Lower lobe of right lung (tissue), 2 donors: ENCODE measurements around the gene ADAT3. TPM values are rescaled to one million over a fixed set of nuclear protein-coding genes. Genes with fewer than 3 reads are reported as not detected.

Experiments used
- ATAC-seq, 2 donors: fragments of 200-7000 bp; cut with Tn5 transposase; one replicate each; pipeline ENCODE4 v1.9.1; 2020 to 2022; ENCODE audit warnings: mild to moderate bottlenecking in 2 of 2, moderate library complexity in 2 of 2
- DNase-seq: peaks from one replicate; pipeline ENCODE4 v3.0.0-alpha.2; 2020
- H3K27ac ChIP-seq: fragments of 200-600 bp; one replicate; pipeline ENCODE4 v1.8.0; 2022
- H3K27me3 ChIP-seq: fragments of 200-600 bp; one replicate; pipeline ENCODE4 v1.8.0; 2022; ENCODE audit warnings: low read depth
- H3K36me3 ChIP-seq: fragments of 200-600 bp; one replicate; pipeline ENCODE4 v1.8.0; 2022; ENCODE audit warnings: mild to moderate bottlenecking
- H3K4me1 ChIP-seq: fragments of 200-600 bp; one replicate; pipeline ENCODE4 v1.8.0; 2022
- H3K4me3 ChIP-seq: fragments of 200-600 bp; one replicate; pipeline ENCODE4 v1.8.0; 2022; ENCODE audit warnings: mild to moderate bottlenecking
- H3K9me3 ChIP-seq: fragments of 200-600 bp; one replicate; pipeline ENCODE4 v1.8.0; 2022
- CTCF ChIP-seq: fragments of 200-600 bp; IDR thresholded peaks from one replicate; pipeline ENCODE4 v1.8.0; 2022; ENCODE audit warnings: antibody characterized with exemption, mild to moderate bottlenecking
- intact Hi-C: fragments of 100-400 bp; cut with DNase I; formaldehyde crosslinking; loops from one replicate; pipeline ENCODE4 v1.11.0; 2022
- total RNA-seq: library from RNA; stranded (reverse); fragmentation: NEBNext Ultra II Directional; extraction: Animal tissue kit (Norgen Biotek cat#: 25700); gene quantifications from one replicate; pipeline ENCODE4 v1.2.1, GENCODE V29; 2021
- donor health status: DM: no; HTN: yes; CAD: no; lungs with severe emphysema.

The ADAT3 gene
- total RNA-seq, 1 donor from 2014 or later = 6.2 TPM

GRCh38 chr19:1864480-1865171 is 40.6 kb upstream of the ADAT3 start:
- intact Hi-C loops = no loop called here
- DNase-seq (peak; percentile 86), ATAC-seq (peak; percentile 82)
- peak overlapping the region; percentile 80 for H3K4me3 ChIP-seq
- H3K36me3 ChIP-seq = no peaks in the 10 kb centered on the region
- H3K9me3 ChIP-seq = no peaks in the 10 kb centered on the region
- peak; percentile 79 for TF ChIP-seq CTCF
- peak overlapping the region; percentile 90 for H3K27ac ChIP-seq
- peaks cover 36% of the 10 kb centered on the region for H3K4me1 ChIP-seq
- no peaks in the 10 kb centered on the region for H3K27me3 ChIP-seq

DNA sequence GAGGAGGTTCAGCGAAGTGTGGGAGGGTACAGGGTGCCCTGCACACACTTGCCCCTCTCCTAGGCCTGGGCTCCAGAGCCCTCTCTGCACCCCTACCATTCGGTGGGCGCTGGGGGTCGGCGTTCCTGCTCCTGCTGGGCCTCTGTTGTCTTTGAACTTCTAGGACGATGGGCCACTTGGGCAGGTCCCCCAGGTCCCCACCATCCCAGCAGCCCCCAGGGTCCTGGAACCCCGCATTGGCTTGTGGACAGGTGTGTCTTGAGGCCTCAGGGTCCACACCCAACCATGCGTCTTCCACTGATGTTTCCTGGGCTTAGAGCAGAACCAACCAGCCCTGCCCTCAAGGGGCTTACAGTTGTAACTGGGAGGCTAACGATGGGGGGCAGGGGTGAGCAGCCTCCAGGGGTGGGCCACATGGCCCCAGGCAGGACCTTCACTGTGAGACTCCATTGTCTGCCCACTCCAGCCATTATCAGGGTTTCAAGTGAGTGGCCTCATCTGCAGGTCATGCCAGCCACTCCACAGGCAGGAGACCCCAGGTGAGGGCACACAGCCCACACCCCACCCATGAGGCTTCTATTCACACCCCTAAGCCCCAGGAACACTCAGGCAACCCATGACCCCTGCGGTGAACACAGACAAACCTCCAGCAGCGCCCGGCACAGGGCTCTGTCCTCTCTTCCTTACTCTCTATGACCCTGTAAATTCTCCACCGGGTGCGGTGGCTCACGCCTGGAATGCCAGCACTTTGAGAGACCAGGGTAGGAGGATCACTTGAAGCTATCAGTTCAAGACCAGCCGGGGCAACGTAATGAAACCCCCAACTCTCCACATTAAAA is 39.8 kb upstream of the ADAT3 start:
- DNase-seq (peak; percentile 45), ATAC-seq (no peak)
- TF ChIP-seq CTCF = no peak
- peak overlapping the region; percentile 80 for H3K4me3 ChIP-seq
- intact Hi-C loops = no loop called here
- H3K4me1 ChIP-seq = peaks cover 29% of the 10 kb centered on the region
- peak overlapping the region; percentile 90 for H3K27ac ChIP-seq
- peaks cover 4% of the 10 kb centered on the region for H3K36me3 ChIP-seq
- H3K9me3 ChIP-seq = no peaks in the 10 kb centered on the region
- H3K27me3 ChIP-seq = no peaks in the 10 kb centered on the region

DNA sequence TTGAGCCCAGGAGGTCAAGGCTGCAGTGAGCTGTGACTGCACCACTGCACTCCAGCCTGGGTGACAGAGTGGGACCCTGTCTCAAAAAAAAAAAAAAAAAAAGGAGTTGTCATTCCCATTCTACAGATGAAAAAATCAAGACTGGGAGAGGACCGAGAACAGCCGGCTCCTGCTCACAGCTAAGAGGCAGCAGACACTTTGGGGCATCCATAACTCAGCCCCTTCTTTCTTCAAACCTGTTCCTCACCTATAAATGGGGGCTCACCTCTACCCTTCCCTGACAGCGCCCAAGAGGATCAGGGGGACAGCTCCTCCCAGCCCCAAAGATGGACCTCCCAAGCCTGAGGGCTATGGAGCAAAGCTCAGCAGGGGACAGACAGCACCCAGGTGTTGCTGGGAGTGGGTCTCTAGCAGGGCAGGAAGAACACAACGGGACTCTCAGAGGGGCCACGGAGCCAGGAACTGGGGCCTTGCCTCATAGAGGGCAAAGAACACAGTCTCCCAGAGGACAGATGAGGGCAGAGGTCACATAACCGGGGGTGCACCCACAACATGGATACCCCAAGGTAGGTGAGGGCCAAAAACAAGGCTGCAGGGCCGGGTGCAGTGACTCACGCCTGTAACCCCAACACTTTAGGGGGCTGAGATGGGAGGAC is 38.4 kb upstream of the ADAT3 start:
- intact Hi-C loops = no loop called here
- Histone ChIP-seq H3K27ac (no peak overlapping the region), H3K9me3 (no peaks in the 10 kb centered on the region), H3K4me3 (no peak overlapping the region), H3K4me1 (peaks cover 24% of the 10 kb centered on the region), H3K36me3 (peaks cover 17% of the 10 kb centered on the region), H3K27me3 (no peaks in the 10 kb centered on the region)
- no peak for DNase-seq
- no peak for TF ChIP-seq CTCF
- no peak for ATAC-seq

DNA sequence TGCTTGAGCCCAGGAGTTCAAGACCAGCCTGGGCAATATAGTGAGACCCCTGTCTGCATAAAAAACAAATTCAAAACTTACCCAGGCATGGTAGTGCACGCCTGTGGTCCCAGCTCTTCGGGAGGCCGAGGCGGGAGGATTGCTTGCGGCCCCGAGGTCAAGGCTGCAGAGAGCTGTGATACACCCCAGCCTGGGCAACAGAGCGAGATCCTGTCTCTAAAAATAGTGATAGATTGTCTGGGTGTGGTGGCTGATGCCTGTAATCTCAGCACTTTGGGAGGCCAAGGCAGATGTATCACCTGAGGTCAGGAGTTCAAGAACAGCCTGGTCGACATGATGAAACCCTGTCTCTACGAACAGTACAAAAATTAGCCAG is 37.9 kb upstream of the ADAT3 start:
- DNase-seq = no peak
- intact Hi-C loops = no loop called here

More for the DNA sequence above, 37.9 kb upstream of the ADAT3 start:
- TF ChIP-seq CTCF = no peak
- ATAC-seq = no peak
- H3K9me3 ChIP-seq = no peaks in the 10 kb centered on the region
- H3K4me1 ChIP-seq = peaks cover 24% of the 10 kb centered on the region
- H3K27me3 ChIP-seq = no peaks in the 10 kb centered on the region
- no peak overlapping the region for H3K27ac ChIP-seq
- H3K4me3 ChIP-seq = no peak overlapping the region
- H3K36me3 ChIP-seq = peaks cover 22% of the 10 kb centered on the region
